IMR-90 (cell line): ENCODE data around the gene ARF6. TPM values are rescaled to one million over a fixed set of nuclear protein-coding genes. Genes with fewer than 3 reads are reported as not detected.

ENCODE experiments used
- ATAC-seq: fragments of 200-7000 bp; cut with Tn5 transposase; 2 replicates; pipeline ENCODE4 v1.9.1; 2020; ENCODE audit warnings: low read depth, mild to moderate bottlenecking, moderate library complexity
- BruUV-seq: library from RNA; stranded (reverse); fragments of 400-500 nt; replicated peaks from 2 replicates; lab custom pipeline; 2021; lab: Mats Ljungman, UMichigan
- CTCF ChIA-PET: fragments of 300-600 bp; formaldehyde crosslinking; extraction: SDS; loops from one replicate; lab custom pipeline; 2021; ENCODE audit warnings: antibody characterized with exemption; lab: Yijun Ruan, JAX
- POLR2A ChIA-PET: fragments of 300-600 bp; sonication (Branson Sonifier 250); formaldehyde crosslinking; loops from one replicate; lab custom pipeline; 2022; ENCODE audit warnings: antibody characterized with exemption; ENCODE audit not compliant: unreplicated experiment; lab: Charles Lee
- DNase-seq: peaks from one replicate; pipeline ENCODE4 v3.0.0; 2013
- H2AFZ ChIP-seq: replicated peaks from 2 replicates; pipeline ENCODE3; 2013; ENCODE audit warnings: low read length, mild to moderate bottlenecking; ENCODE audit not compliant: poor library complexity
- H2AK5ac ChIP-seq: 2 replicates; pipeline ENCODE4 v1.6.1; 2013; ENCODE audit warnings: low read depth, low read length, inconsistent platforms
- H2AK9ac ChIP-seq: replicated peaks from 2 replicates; pipeline ENCODE3; 2013; ENCODE audit warnings: mild to moderate bottlenecking, low read depth, low read length, moderate library complexity; ENCODE audit not compliant: poor library complexity
- H2BK120ac ChIP-seq: 2 replicates; pipeline ENCODE4 v1.6.1; 2013; ENCODE audit warnings: low read depth, low read length, inconsistent platforms
- H2BK15ac ChIP-seq: 3 replicates; pipeline ENCODE4 v1.6.1; 2013; ENCODE audit warnings: low read depth, low read length, inconsistent platforms
- H2BK20ac ChIP-seq: 2 replicates; pipeline ENCODE4 v1.6.1; 2013; ENCODE audit warnings: low read depth, mild to moderate bottlenecking, inconsistent platforms, low read length, moderate library complexity
- H2BK5ac ChIP-seq: 2 replicates; pipeline ENCODE4 v1.6.1; 2013; ENCODE audit warnings: mild to moderate bottlenecking, low read depth, low read length, inconsistent platforms; ENCODE audit not compliant: poor library complexity, severe bottlenecking
- H3K14ac ChIP-seq: replicated peaks from 2 replicates; pipeline ENCODE4 v1.6.1; 2013; ENCODE audit warnings: low read depth, low read length, inconsistent platforms
- H3K18ac ChIP-seq: 2 replicates; pipeline ENCODE4 v1.6.1; 2013; ENCODE audit warnings: low read depth, low read length, control low read depth
- H3K23ac ChIP-seq: 2 replicates; pipeline ENCODE4 v1.6.1; 2013; ENCODE audit warnings: low read depth, low read length, inconsistent platforms
- H3K27ac ChIP-seq: 2 replicates; pipeline ENCODE4 v1.5.1; 2013; ENCODE audit warnings: mild to moderate bottlenecking, control low read depth, low read length; ENCODE audit not compliant: insufficient read depth
- H3K27me3 ChIP-seq: 2 replicates; pipeline ENCODE4 v1.6.1; 2013; ENCODE audit warnings: low read length; ENCODE audit not compliant: control insufficient read depth, insufficient read depth
- H3K36me3 ChIP-seq: 2 replicates; pipeline ENCODE4 v1.6.1; 2013; ENCODE audit warnings: low read length, mixed read lengths; ENCODE audit not compliant: control insufficient read depth, insufficient read depth
- H3K4ac ChIP-seq: 2 replicates; pipeline ENCODE4 v1.6.1; 2013; ENCODE audit warnings: low read depth, low read length, inconsistent platforms
- H3K4me1 ChIP-seq: 2 replicates; pipeline ENCODE4 v1.6.1; 2013; ENCODE audit warnings: low read length, mixed read lengths; ENCODE audit not compliant: control insufficient read depth, insufficient read depth
- H3K4me2 ChIP-seq: 2 replicates; pipeline ENCODE4 v1.6.1; 2013; ENCODE audit warnings: low read depth, mild to moderate bottlenecking, control low read depth, low read length, moderate library complexity
- H3K4me3 ChIP-seq: 2 replicates; pipeline ENCODE4 v1.5.1; 2013; ENCODE audit warnings: low read depth, mild to moderate bottlenecking, control low read depth, low read length, moderate library complexity; ENCODE audit not compliant: insufficient read depth
- H3K56ac ChIP-seq: 2 replicates; pipeline ENCODE4 v1.6.1; 2013; ENCODE audit warnings: low read length, inconsistent platforms; ENCODE audit not compliant: insufficient read depth; ENCODE audit errors: extremely low read depth
- H3K79me1 ChIP-seq, 2 experiments: 2 replicates each; pipeline ENCODE4 v1.6.1; 2013; ENCODE audit warnings: low read length in 2 of 2, inconsistent platforms in 1 of 2, low read depth in 1 of 2
- H3K9ac ChIP-seq: 2 replicates; pipeline ENCODE4 v1.6.1; 2013; ENCODE audit warnings: low read depth, low read length, control low read depth
- H3K9me1 ChIP-seq: 2 replicates; pipeline ENCODE4 v1.6.1; 2013; ENCODE audit warnings: low read length, inconsistent platforms; ENCODE audit not compliant: insufficient read depth
- H3K9me3 ChIP-seq: 2 replicates; pipeline ENCODE4 v1.6.1; 2013; ENCODE audit warnings: low read length; ENCODE audit not compliant: control insufficient read depth, insufficient read depth
- H4K20me1 ChIP-seq: 2 replicates; pipeline ENCODE4 v1.6.1; 2013; ENCODE audit warnings: low read length, inconsistent platforms; ENCODE audit not compliant: insufficient read depth
- H4K5ac ChIP-seq: 2 replicates; pipeline ENCODE4 v1.6.1; 2013; ENCODE audit warnings: mild to moderate bottlenecking, low read depth, low read length, control low read depth
- H4K8ac ChIP-seq, 2 experiments: 2 replicates each; pipeline ENCODE4 v1.6.1; 2013; ENCODE audit warnings: low read depth in 2 of 2, low read length in 2 of 2, control low read depth in 1 of 2, inconsistent platforms in 1 of 2
- H4K91ac ChIP-seq: 2 replicates; pipeline ENCODE4 v1.6.1; 2013; ENCODE audit warnings: low read depth, low read length, inconsistent platforms; ENCODE audit not compliant: insufficient read depth
- BHLHE40 ChIP-seq: fragments of 150-350 bp; IDR thresholded peaks from 2 replicates; pipeline ENCODE4 v1.6.1; 2016; ENCODE audit warnings: mild to moderate bottlenecking, low read depth, low read length
- CEBPB ChIP-seq: IDR thresholded peaks from 2 replicates; pipeline ENCODE4 v1.6.1; 2012; ENCODE audit warnings: low read depth, low read length, improper control_type of control experiment
- CTCF ChIP-seq: conservative IDR thresholded peaks from 2 replicates; pipeline ENCODE4 v1.5.1; 2012; ENCODE audit warnings: mild to moderate bottlenecking, low read depth, low read length, improper control_type of control experiment
- ELK1 ChIP-seq: fragments of 150-350 bp; IDR thresholded peaks from 2 replicates; pipeline ENCODE4 v1.6.1; 2016; ENCODE audit warnings: low read depth, mild to moderate bottlenecking, low read length, moderate library complexity, borderline replicate concordance
- FOS ChIP-seq: fragments of 150-350 bp; IDR thresholded peaks from 2 replicates; pipeline ENCODE4 v1.6.1; 2016; ENCODE audit warnings: low read depth, low read length
- MAFK ChIP-seq: IDR thresholded peaks from 2 replicates; pipeline ENCODE4 v1.6.1; 2012; ENCODE audit warnings: low read depth, low read length, improper control_type of control experiment
- NFE2L2 ChIP-seq: fragments of 150-350 bp; IDR thresholded peaks from 2 replicates; pipeline ENCODE4 v1.6.1; 2016; ENCODE audit warnings: low read depth, mild to moderate bottlenecking, low read length
- POLR2A ChIP-seq: IDR thresholded peaks from 2 replicates; pipeline ENCODE4 v1.6.1; 2012; ENCODE audit warnings: mild to moderate bottlenecking, low read depth, low read length
- RAD21 ChIP-seq: IDR thresholded peaks from 2 replicates; pipeline ENCODE4 v1.6.1; 2012; ENCODE audit warnings: low read length, improper control_type of control experiment
- RCOR1 ChIP-seq: IDR thresholded peaks from 2 replicates; pipeline ENCODE4 v1.6.1; 2012; ENCODE audit warnings: mild to moderate bottlenecking, low read length, improper control_type of control experiment; ENCODE audit not compliant: insufficient replicate concordance
- RFX5 ChIP-seq: IDR thresholded peaks from 2 replicates; pipeline ENCODE4 v1.8.0; 2012; ENCODE audit warnings: low read depth, mild to moderate bottlenecking, low read length, moderate library complexity
- USF2 ChIP-seq: fragments of 150-350 bp; IDR thresholded peaks from 2 replicates; pipeline ENCODE4 v1.6.1; 2017; ENCODE audit warnings: mild to moderate bottlenecking, antibody characterized with exemption, low read length, low read depth
- WGBS, 2 experiments: methylation state at CpG; one replicate each; pipeline versions ENCODE4 v1.1.5 to v1.1.7; 2013; ENCODE audit warnings: missing lambda C conversion rate in 2 of 2; ENCODE audit not compliant: insufficient read length in 1 of 2; ENCODE audit errors: extremely low coverage in 2 of 2; 5-methylcytosine and 5-hydroxymethylcytosine counted together
- dilution Hi-C: fragments of 300-500 bp; cut with HindIII; formaldehyde crosslinking; loops from one replicate; pipeline ENCODE4 v1.14.3; 2018; ENCODE audit warnings: low sequenced_read_pairs; ENCODE audit not compliant: unreplicated experiment
- in situ Hi-C: fragments of 300-500 bp; cut with MboI; formaldehyde crosslinking; loops from 3 replicates; pipeline ENCODE4 v1.14.3; 2019; ENCODE audit warnings: low sequenced_read_pairs, inconsistent platforms, mixed read lengths
- intact Hi-C: fragments of 100-400 bp; cut with micrococcal nuclease; formaldehyde crosslinking; loops from 2 replicates; pipeline ENCODE4 v1.10.0; 2022
- polyA plus RNA-seq, 3 experiments: library from polyadenylated mRNA; depleted of rRNA; stranded (reverse); fragments of >200 nt; gene quantifications; 2 replicates each; pipeline ENCODE4 v1.2.3, GENCODE V29; 2012; ENCODE audit warnings: low replicate concordance in 1 of 3
- total RNA-seq: library from RNA; depleted of rRNA; stranded (reverse); fragments of >200 nt; gene quantifications from 2 replicates; pipeline ENCODE4 v1.2.3, GENCODE V29; 2012

ARF6 gene
- total and polyA plus RNA-seq, 2 of the 4 experiments (the other 2 are of a cell fraction): 32.1 to 40.1 TPM

GRCh38 chr14:49876563-49877127, 16.2 kb upstream of the ARF6 start:
- POLR2A ChIA-PET: interaction anchor here (0.6 kb wide), 2 partner anchors 42 to 122 kb away, joined by 3 to 9 read pairs; no protein-coding TSS in a partner anchor
- Histone ChIP-seq H3K27ac (no peak overlapping the region), H3K23ac (no peak overlapping the region), H4K20me1 (no peaks in the 10 kb centered on the region), H3K9me3 (no peaks in the 10 kb centered on the region), H3K27me3 (no peaks in the 10 kb centered on the region), H3K9me1 (no peaks in the 10 kb centered on the region), H3K4me3 (no peak overlapping the region), H4K8ac (no peak overlapping the region), H3K36me3 (no peaks in the 10 kb centered on the region), H2BK15ac (no peak overlapping the region), H2BK120ac (no peak overlapping the region), H3K56ac (no peak overlapping the region), H2BK20ac (no peak overlapping the region), H2AK9ac (no peak overlapping the region), H4K91ac (no peak overlapping the region), H3K4ac (no peak overlapping the region), H3K14ac (no peak overlapping the region), H3K18ac (no peak overlapping the region), H2AK5ac (no peak overlapping the region), H2BK5ac (no peak overlapping the region), H3K9ac (no peak overlapping the region), H4K5ac (no peak overlapping the region), H3K4me1 (no peaks in the 10 kb centered on the region), H3K79me1 (no peaks in the 10 kb centered on the region), H3K4me2 (no peak overlapping the region), H2AFZ (no peak overlapping the region)
- intact Hi-C loops (no loop called here), in situ Hi-C loops (no loop called here), dilution Hi-C loops (no loop called here)
- WGBS, 2 experiments: no CpG with 5 or more reads among the region's 4 CpGs
- no peak for DNase-seq
- BruUV-seq: no TSS peak
- CTCF ChIA-PET: interaction anchor here (0.6 to 1.0 kb wide), 3 partner anchors 11 to 217 kb away, joined by 3 to 4 read pairs (median 3); no protein-coding TSS in a partner anchor
- ATAC-seq: no peak
- no peak for TF ChIP-seq RAD21
- TF ChIP-seq RFX5: no peak
- no peak for TF ChIP-seq RCOR1
- TF ChIP-seq FOS: no peak
- TF ChIP-seq POLR2A: no peak
- TF ChIP-seq CEBPB: no peak
- TF ChIP-seq BHLHE40: no peak
- no peak for TF ChIP-seq NFE2L2
- no peak for TF ChIP-seq MAFK
- TF ChIP-seq CTCF: no peak
- TF ChIP-seq USF2: no peak
- TF ChIP-seq ELK1: no peak
